Gastroesophageal sphincter (tissue), 3 donors: ENCODE results near the gene SERTM2.

ENCODE experiments used
- EP300 ChIP-seq: sonication (generic); formaldehyde crosslinking; IDR thresholded peaks from one replicate; pipeline ENCODE4 v1.6.1; 2017; ENCODE audit warnings: antibody characterized with exemption, mild to moderate bottlenecking
- POLR2A ChIP-seq, 2 donors: fragments of 450-650 bp; IDR thresholded peaks; one replicate each; pipeline ENCODE4 v1.6.1; 2017; ENCODE audit warnings: antibody characterized with exemption in 2 of 2, mild to moderate bottlenecking in 2 of 2, moderate library complexity in 1 of 2
- TF ChIP-seq, protein P1 (sequence below), 4 experiments: fragments of 200-600 bp in 2 of 4; fragments of 450-650 bp in 2 of 4; sonication (generic) in 1 of 4; IDR thresholded peaks; one replicate each; pipeline ENCODE4 v1.5.1; 2017 to 2019; ENCODE audit warnings: antibody characterized with exemption in 4 of 4, mild to moderate bottlenecking in 2 of 4, moderate library complexity in 2 of 4

DNA sequence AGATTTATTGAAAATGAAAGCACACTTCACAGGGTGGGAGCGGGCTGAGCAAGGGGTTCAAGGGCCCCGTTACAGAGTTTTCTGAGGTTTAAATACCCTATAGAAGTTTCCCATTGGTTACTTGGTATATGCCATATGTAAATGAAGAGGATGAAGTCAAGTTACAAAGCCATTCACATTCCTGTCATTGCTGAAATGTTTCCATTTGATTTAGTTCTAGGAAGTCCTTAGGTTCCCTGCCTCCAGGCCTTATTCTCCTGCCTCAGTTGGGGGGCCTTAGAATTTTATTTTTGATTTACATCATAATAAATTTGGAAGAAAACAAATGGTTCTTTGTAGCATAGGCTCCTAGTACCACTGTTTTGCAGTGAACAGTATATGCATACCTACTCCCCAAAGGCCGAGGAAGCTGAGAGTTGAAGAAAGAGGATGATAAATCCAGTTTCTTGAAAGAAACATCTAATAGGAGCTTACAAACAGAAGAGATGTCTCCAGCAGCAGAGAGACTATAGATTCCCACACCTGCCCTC, 31.8 kb downstream of the SERTM2 start:
- TF ChIP-seq, protein P1, sequence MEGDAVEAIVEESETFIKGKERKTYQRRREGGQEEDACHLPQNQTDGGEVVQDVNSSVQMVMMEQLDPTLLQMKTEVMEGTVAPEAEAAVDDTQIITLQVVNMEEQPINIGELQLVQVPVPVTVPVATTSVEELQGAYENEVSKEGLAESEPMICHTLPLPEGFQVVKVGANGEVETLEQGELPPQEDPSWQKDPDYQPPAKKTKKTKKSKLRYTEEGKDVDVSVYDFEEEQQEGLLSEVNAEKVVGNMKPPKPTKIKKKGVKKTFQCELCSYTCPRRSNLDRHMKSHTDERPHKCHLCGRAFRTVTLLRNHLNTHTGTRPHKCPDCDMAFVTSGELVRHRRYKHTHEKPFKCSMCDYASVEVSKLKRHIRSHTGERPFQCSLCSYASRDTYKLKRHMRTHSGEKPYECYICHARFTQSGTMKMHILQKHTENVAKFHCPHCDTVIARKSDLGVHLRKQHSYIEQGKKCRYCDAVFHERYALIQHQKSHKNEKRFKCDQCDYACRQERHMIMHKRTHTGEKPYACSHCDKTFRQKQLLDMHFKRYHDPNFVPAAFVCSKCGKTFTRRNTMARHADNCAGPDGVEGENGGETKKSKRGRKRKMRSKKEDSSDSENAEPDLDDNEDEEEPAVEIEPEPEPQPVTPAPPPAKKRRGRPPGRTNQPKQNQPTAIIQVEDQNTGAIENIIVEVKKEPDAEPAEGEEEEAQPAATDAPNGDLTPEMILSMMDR (IDR thresholded peaks at IDR 0.05): no peak
- TF ChIP-seq POLR2A (IDR thresholded peaks at IDR 0.05) (no peak), EP300 (no peak)
